GM12874 (cell line): ENCODE data around the gene FAM3A.

Experiments
- CTCF ChIP-seq: IDR thresholded peaks from 2 replicates; pipeline ENCODE4 v1.5.1; 2011; ENCODE audit warnings: low read depth, mild to moderate bottlenecking, control low read depth, low read length, moderate library complexity; ENCODE audit not compliant: insufficient read depth

Gene FAM3A

GRCh38 chrX:154517101-154517781 is 1.2 kb upstream of the FAM3A start:
- no peak for TF ChIP-seq CTCF

DNA sequence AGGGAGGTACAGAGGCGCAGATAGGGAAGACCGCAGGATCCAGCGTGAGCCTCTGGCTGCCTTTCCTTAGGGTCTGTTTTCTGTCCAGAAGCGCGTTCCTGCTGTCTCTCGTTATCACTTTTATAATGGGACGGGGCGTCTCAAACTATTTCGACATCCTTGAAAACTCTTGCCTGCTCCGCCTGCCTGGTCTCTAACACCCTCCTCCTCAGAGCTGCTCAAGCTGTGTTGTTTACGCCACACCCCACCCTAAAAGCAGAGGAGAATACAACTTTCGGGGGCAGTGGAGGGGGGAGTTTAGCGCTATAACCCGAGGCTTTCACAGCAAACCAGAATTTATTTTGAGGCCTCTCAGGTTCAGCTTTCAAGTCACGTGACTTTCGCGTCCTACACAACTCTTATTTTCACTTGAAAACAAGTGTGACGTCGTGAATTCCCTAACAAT is 646 bp upstream of the FAM3A start:
- no peak for TF ChIP-seq CTCF

DNA sequence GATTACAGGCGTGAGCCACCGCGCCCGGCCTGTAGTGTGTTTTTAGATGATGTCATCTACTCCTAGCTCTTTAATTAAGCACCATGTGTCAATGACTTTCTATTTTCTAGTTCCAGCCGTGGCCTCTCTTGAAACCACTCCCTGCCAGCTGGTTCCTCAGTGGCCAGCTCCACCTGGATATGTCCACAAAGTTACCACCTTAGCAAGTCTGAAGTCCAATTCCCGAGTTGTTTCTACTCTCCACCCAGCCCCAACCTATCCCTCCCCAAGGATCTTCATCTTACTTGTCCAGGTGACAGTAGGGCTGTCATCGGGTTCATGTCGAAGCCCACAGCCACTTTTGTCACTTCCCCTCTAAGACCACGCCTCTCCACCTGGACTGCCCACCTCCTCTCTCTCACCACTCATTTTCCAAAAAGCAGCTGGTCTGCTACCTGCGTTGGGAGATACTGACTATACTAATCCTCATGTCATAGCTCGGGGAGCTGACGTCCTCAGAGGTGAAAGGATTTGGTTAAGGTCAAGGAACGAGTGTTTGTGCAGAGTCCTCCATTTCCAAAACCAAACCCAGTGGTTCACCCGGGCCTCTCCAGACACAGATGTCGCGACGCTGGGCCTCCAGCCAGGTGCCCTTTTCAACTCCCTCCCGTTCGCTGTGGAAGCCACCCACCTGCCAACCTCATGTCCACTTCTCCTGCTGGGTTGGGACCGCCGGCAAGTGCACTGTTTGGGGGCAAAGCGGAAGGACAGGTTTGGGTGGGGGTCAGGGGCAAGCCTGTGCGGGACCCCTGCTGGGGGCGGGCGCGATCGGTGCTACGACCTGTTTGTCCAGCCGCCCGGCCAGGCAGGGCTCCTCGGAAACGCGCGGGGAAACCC is 704 bp downstream of the FAM3A start:
- no peak for TF ChIP-seq CTCF

- no peak for TF ChIP-seq CTCF
These were observed 2.3 kb downstream of the FAM3A start for GRCh38 chrX:154513716-154514115.

GRCh38 chrX:154512879-154513553 is 3.0 kb downstream of the FAM3A start:
- no peak for TF ChIP-seq CTCF

DNA sequence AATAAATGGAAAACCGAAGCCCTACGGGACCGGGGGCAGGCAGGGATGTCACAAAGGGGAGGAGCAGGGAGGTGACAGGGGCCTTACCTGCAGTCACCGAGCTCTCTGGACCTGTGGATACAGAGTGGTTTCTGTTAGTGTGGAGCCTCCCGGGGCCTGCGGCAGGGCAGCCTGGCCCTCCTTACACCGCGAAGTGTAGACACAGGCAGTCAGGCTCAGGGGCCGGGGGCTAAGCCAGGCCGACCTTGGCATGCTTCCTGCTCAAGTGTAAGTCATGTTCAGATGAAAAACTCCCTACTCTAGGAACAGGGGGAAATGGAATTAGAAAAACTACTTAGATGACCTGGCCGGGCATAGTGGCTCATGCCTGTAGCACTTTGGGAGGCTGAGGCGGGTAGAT is 4.3 kb downstream of the FAM3A start:
- TF ChIP-seq CTCF: no peak

DNA sequence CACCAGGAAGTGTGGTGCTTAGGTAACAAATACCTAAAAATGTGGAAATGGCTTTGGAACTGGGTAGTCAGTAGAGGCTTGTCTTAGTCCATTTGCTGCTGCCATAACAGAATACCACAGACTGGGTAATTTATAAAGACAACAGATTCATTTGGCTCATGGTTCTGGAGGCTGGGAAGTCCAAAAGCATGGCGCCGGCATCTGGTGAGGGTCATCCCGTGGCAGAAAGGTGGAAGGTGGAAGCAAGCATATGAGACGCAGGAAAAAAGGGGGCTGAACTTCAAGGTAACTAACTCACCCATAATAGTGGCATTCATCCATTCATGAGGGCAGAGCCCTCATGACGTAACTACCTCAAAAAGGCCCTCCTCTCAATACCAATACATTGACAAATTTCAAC is 6.6 kb downstream of the FAM3A start:
- TF ChIP-seq CTCF: no peak
